Chondrocyte (in vitro differentiated cells): ENCODE measurements around the gene HSPG2. TPM values are rescaled to one million over a fixed set of nuclear protein-coding genes. Genes with fewer than 3 reads are reported as not detected.
"Not testable (repeated sequence)": the region's sequence is repeated elsewhere in the genome, so short reads cannot be mapped to it uniquely, and the experiment has no call there.

Experiments
- DNase-seq: peaks from one replicate; pipeline ENCODE4 v3.0.0; 2021; ENCODE audit warnings: mixed read lengths, low spot score
- H3K27ac Mint-ChIP-seq: one replicate; pipeline ENCODE4 v1.8.0; 2021; ENCODE audit warnings: mild to moderate bottlenecking, moderate library complexity, mixed read lengths; ENCODE audit not compliant: unreplicated experiment
- H3K27me3 Mint-ChIP-seq: 2 replicates; pipeline ENCODE4 v1.8.0; 2021; ENCODE audit warnings: low read depth, mixed read lengths
- H3K36me3 Mint-ChIP-seq: 2 replicates; pipeline ENCODE4 v1.8.0; 2021; ENCODE audit warnings: low read depth, mixed read lengths
- H3K4me1 Mint-ChIP-seq: 2 replicates; pipeline ENCODE4 v1.8.0; 2021; ENCODE audit warnings: low read depth, mild to moderate bottlenecking, mixed read lengths
- H3K4me3 Mint-ChIP-seq: one replicate; pipeline ENCODE4 v1.8.0; 2021; ENCODE audit warnings: mild to moderate bottlenecking, moderate library complexity, mixed read lengths; ENCODE audit not compliant: unreplicated experiment
- H3K9me3 Mint-ChIP-seq: 2 replicates; pipeline ENCODE4 v1.8.0; 2021; ENCODE audit warnings: low read depth, mixed read lengths
- CTCF ChIP-seq: fragments of 200-600 bp; sonication (generic); IDR thresholded peaks from 2 replicates; pipeline ENCODE4 v1.5.0; 2021; ENCODE audit warnings: antibody characterized with exemption, mild to moderate bottlenecking, moderate library complexity
- total RNA-seq: library from RNA; stranded (reverse); gene quantifications from 3 replicates; pipeline ENCODE4 v1.2.1, GENCODE V29; 2021

The HSPG2 gene
- total RNA-seq, 1 donor from 2014 or later: 481 TPM

- no peaks in the 10 kb centered on the region for H3K27me3 Mint-ChIP-seq
- H3K4me1 Mint-ChIP-seq: no peaks in the 10 kb centered on the region
- no peak for DNase-seq
- no peak overlapping the region for H3K27ac Mint-ChIP-seq
- H3K9me3 Mint-ChIP-seq: no peaks in the 10 kb centered on the region
- no peak for TF ChIP-seq CTCF
- H3K4me3 Mint-ChIP-seq: no peak overlapping the region
- H3K36me3 Mint-ChIP-seq: peaks cover 35% of the 10 kb centered on the region
Measured at GRCh38 chr1:21828075-21828474, 109.0 kb downstream of the HSPG2 start.

DNA sequence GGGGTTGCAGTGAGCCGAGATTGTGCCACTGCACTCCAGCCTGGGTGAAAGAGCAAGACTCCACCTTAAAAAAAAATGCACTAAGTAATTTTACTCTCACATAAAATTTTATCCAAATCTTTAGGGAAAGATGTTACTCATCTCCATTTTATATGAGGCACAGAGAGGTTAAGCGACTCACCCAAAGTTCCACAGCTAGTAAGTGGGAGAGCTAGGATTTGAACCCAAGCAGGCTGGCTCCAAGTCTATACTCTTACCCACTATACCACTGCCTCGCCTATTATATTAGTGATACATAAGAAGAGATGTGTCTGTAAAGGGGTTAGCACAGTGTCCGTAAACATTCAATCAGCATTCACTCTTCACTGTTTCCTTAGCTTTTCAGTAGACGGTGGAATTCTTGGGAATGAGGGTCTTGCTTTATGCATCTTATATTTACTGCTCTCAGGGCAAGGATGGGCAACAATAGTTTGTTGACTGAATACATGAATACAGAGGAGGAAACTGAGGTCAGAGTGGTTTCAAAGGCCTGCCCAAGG lies 109.9 kb downstream of the HSPG2 start:
- Mint-ChIP-seq H3K27ac (no peak overlapping the region), H3K36me3 (peaks cover 31% of the 10 kb centered on the region)

GRCh38 chr1:21826694-21827093 lies 110.4 kb downstream of the HSPG2 start:
- not testable (repeated sequence) for DNase-seq, H3K27ac Mint-ChIP-seq, H3K27me3 Mint-ChIP-seq, H3K9me3 Mint-ChIP-seq, H3K4me1 Mint-ChIP-seq, H3K4me3 Mint-ChIP-seq
- H3K36me3 Mint-ChIP-seq: peaks cover 30% of the 10 kb centered on the region

More for the DNA sequence above, 109.9 kb downstream of the HSPG2 start:
- H3K4me3 Mint-ChIP-seq: no peak overlapping the region
- no peaks in the 10 kb centered on the region for H3K9me3 Mint-ChIP-seq
- H3K4me1 Mint-ChIP-seq: no peaks in the 10 kb centered on the region
- TF ChIP-seq CTCF: no peak
- no peaks in the 10 kb centered on the region for H3K27me3 Mint-ChIP-seq
- DNase-seq: no peak

GRCh38 chr1:21825393-21825792 lies 111.7 kb downstream of the HSPG2 start:
- H3K36me3 Mint-ChIP-seq: peaks cover 34% of the 10 kb centered on the region
- TF ChIP-seq CTCF: no peak
- no peak overlapping the region for H3K27ac Mint-ChIP-seq
- H3K4me3 Mint-ChIP-seq: no peak overlapping the region
- H3K9me3 Mint-ChIP-seq: no peaks in the 10 kb centered on the region
- no peaks in the 10 kb centered on the region for H3K27me3 Mint-ChIP-seq
- no peak for DNase-seq
- no peaks in the 10 kb centered on the region for H3K4me1 Mint-ChIP-seq

- H3K4me3 Mint-ChIP-seq: no peak overlapping the region
- no peak overlapping the region for H3K27ac Mint-ChIP-seq
- no peaks in the 10 kb centered on the region for H3K27me3 Mint-ChIP-seq
- no peak for DNase-seq
- no peak for TF ChIP-seq CTCF
- H3K36me3 Mint-ChIP-seq: peaks cover 34% of the 10 kb centered on the region
- peaks cover under 1% of the 10 kb centered on the region for H3K9me3 Mint-ChIP-seq
- no peaks in the 10 kb centered on the region for H3K4me1 Mint-ChIP-seq
Measured at GRCh38 chr1:21824926-21825325, 112.2 kb downstream of the HSPG2 start.

GRCh38 chr1:21823980-21824702 lies 113.0 kb downstream of the HSPG2 start:
- no peak for TF ChIP-seq CTCF
- no peaks in the 10 kb centered on the region for H3K4me1 Mint-ChIP-seq
- no peaks in the 10 kb centered on the region for H3K27me3 Mint-ChIP-seq
- no peak overlapping the region for H3K4me3 Mint-ChIP-seq
- DNase-seq: no peak
- H3K36me3 Mint-ChIP-seq: peaks cover 39% of the 10 kb centered on the region
- peaks cover 3% of the 10 kb centered on the region for H3K9me3 Mint-ChIP-seq
- no peak overlapping the region for H3K27ac Mint-ChIP-seq
